ENCODE results near the gene SLC30A9.

The SLC30A9 gene

DNA sequence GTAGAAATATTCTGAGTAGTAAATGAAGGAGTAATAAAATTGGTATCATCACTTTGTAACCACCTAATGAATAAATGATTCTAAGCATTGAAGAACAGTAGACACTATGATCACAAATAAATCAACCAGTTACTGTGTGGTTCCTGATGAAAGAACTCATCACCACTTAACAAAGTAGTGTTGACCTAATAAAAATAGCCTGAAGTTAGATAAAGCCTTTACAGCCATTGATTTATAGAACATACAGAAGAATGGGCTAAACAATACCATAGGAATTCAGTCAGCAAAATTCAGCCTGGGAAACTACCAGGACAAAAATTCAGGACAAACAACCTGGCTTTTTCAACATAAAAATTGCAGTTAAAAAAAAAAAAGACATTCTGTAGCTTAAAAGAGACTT, 9.0 kb downstream of the SLC30A9 start:
- DNase-seq (ENCODE audit: low read depth) = no peak

DNA sequence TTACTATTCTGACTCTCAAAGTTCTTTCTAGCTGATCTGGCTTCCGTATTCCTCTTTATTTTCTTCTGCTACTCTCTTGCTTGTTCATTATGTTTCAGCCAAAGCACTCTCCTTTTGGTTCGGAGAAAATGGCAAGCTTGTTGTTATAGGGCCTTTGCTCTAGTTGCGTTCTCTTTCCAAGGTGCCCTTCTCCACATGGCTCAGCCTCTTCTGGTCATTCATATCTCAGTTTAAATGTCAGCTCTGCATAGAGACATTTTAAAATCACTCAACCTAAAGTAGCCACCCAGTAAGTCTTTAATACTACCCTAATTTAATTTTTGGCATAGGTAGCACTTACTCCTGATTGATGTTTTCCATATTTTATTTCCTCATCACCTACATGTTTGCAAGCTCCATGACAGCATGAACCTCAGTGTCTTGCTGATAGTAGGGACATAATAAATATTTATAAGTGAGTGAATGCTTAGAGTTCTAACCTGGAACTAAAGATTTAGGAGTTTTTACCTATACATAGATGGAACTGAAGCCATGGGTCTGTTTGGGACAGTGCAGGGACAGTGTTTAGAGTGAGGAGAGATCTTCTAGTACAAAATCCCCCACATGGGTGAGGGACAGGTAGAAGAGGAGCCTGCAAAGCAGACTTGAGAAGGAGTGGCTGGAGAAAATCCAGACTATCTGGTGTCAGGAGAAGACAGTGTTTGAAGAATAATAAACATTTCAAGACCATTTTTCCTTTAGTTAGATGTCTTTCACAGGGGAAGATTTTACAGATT, 17.9 kb downstream of the SLC30A9 start:
- no peak for DNase-seq (ENCODE audit: low read depth)

DNA sequence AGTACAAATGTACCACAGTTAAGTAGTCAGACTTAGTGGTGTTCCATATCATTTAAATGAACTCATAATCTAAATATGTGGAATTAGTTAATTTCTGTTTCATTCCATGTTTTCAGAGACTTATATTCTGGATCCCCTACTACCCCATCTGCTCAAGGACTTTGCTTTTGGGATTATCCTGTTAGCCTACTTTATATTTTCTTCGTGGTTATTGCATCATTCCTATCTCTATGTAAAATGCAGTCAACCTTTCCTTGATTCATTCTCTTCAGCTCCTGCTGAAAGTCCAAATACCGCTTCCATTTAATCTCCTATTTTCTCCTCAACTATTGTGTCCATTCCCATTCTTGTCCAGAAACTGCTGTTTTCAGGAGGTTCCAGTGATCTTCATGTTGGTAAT, 25.1 kb downstream of the SLC30A9 start:
- DNase-seq (ENCODE audit: low read depth) = no peak

DNA sequence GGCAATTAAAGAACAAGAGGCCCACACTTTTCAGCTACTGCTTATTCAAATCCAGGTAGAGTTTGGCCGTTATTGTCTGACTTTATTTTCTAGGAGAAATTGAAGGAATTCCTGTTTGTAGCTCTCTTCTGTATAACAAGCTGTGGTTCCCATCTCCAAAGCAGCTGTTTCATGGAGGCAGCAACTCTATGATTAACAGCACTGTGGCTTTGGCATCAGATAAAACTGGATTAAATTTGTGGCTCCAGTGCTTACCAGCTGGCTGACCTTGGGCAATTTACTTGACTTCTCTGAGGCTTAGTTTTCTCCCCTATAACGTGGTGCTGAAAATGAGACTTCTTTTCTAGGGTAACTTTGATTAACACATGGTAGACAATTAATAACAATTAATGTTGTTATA, 28.1 kb downstream of the SLC30A9 start:
- no peak for DNase-seq (ENCODE audit: low read depth)

DNA sequence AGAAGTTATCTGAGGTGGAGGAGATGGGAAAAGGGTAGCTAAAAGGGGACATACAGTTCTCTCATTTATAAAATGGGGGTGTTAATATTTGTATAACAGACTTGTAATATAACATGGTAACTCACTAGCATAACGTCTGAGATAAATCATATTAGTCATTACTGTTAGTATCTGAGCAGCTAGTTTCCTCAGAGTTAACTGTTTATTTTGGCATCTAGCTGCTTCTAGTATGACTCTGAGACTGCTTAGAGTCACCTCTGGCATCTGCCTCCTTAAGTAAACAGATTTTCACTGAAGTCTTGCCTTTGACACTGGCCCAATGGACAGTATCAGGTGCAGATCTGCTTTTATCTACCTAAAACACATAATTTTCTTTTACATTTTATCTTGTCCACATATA, 58.1 kb downstream of the SLC30A9 start:
- no peak for DNase-seq (ENCODE audit: low read depth)

DNA sequence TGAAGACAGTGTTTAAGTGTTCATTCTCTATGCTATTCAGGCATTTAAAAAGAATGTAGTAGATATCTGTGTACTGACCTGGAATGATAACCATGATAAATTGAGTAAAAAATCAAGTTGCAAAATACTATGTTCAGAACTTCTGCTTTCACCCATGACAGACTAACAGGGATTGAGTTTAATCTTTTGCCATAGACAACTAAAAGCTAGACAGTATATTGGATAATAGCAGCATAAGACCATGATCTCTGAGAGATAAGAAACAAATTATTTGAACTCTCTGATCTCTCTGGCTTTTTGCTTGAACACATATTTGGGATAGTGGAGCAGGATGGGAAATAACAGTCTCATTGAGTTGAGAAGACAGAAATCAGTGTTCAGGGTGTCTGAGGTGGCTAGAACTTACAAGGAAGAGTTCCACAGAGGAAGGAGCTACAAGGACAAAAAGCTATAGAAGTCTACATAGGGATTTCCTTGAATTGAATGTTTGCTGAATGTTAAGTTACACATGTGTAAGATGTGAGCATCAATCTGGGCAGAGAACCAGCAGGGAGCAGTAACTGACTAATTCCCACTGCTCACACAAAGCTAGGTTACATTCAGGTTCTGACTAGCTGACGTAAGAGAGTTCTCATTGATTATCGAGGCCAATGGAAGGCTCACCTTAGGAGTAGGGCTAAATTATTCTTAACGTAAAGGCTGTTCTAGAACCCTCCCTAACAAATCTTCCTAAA, 60.4 kb downstream of the SLC30A9 start:
- no peak for DNase-seq (ENCODE audit: low read depth)

DNA sequence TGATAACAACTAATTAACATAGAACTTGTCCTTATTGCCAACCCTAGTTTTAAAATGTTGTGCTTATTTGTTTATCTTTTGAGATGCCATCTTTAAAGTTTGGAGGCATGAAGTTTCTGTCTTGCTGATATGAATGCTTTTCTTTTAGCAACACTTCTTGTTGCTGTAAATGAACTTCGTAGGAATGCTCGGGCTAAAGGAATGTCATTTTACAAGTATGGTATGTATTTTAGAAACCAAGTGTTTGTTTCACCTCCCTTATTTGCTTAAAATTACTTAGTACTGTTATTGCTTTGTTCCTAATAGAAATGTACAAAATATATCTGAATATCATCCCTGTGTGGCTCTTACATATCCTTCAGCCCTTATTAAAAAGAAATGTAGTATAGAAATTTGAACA, 76.1 kb downstream of the SLC30A9 start:
- no peak for DNase-seq (ENCODE audit: low read depth)

DNA sequence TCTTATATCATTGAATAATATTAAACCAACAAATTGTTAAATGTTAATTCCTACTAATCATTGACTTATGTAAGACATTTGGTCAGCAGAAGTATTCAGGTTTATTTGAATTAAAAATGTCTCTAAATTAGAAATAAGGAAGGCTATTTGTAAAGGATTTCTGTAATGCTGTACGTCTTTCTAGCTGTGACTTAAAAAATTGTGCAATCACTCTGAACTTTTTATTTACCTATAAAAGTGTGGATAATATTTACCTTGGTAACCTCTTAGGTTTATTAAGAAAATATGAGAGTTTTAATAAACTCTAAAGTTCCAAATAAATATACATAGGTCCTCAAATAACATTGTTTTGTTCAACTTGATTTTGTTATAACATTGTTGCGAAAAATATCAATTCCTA, 76.9 kb downstream of the SLC30A9 start:
- no peak for DNase-seq (ENCODE audit: low read depth)

DNA sequence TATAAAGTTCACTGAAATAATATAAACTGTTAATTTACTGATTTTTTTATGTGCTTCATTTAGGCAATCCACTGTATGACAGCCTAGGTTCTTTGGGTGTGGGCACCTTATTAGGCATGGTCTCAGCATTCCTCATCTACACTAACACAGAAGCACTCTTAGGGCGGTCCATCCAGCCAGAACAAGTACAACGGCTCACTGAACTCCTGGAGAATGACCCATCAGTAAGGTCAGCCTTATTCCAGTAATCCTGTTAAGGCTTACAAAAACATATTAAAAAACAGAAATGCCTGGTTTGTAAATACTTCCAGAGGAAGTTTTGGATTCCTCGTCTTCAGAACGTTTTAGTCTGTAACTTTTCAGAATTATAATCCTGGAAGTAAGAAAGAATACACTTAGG, 80.1 kb downstream of the SLC30A9 start:
- DNase-seq (ENCODE audit: low read depth) = no peak

DNA sequence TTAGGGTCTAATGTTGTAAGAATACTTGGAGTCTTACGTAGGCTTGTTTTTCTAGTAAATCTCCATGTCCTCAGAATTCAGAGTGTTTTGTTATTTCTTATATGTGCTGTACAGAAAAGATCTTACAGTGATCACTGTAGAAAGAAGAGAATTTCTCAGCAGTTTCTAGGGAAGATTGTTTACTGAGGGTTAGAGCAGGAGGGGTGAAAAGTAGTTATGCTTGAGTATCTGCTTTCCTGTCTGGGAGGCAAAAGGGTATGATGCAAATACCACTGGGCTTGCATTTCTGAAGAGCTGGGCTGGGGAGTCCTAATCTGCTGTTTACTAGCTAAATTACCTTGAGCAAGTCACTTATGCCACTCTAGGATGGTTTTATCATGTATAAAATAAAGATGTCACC, 84.0 kb downstream of the SLC30A9 start:
- DNase-seq (ENCODE audit: low read depth) = no peak

DNA sequence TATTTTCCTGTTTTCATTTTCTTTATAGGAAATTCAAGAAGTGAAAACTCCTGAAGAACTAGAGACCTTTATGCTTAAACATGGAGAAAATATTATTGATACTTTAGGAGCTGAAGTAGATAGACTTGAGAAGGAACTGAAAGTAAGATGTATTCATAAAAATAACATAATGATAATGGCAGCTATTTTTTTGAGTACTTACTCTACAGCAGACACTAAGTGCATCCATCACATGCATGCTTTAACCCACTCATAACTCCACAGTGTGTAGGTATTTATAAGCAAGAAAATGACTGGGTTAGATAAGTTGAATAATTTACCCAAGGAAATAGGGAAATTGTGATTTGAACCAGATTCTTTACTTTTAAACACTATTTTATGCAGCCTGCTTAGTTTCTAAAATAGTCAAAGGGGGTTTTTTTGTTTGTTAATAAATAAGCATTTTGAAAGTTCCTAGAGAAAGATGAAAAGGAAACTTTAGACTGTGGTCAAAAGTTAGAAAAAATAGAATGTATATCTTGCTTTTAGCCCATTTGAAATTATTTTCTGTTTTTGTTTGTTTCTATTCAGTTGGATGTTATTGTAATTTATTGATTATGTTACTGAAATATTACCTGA, 88.0 kb downstream of the SLC30A9 start:
- DNase-seq (ENCODE audit: low read depth) = no peak

DNA sequence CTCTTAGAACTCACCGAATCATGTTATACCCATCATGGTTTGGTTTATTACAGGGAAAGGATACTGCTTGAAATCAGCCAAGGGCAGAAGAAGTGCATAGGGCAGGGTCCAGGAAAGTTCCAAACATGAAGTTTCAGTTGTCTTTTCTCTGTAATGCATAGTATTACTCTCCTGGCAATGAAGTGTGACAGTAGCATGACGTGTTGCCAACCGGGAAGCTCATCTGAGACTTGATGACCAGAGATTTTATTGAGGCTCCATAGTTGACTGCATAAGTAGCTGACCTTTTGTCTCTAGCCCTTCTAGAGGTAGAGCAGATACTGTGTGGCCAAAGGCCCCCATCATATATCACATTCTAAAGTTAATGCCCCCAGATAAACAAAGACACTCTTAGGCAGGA, 90.0 kb downstream of the SLC30A9 start:
- no peak for DNase-seq (ENCODE audit: low read depth)

DNA sequence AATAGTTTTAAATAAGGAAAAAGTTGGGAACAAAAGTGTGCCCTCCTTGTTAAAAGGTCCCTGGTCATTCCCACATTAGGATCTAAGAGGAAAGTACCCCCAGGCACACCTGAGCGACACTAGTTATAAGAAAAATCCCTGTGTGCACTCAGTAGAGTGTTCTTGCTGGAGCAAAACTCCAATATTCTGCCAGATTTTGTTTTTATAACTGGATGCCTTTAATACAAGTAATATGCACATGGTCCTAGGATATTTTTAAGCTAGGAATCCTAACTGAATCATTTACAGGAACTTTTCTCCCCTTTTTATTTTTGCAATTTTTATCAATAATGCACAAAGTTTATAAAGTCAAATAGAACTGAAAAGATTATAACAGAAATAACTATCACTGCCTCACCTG, 93.5 kb downstream of the SLC30A9 start:
- no peak for DNase-seq (ENCODE audit: low read depth)

DNA sequence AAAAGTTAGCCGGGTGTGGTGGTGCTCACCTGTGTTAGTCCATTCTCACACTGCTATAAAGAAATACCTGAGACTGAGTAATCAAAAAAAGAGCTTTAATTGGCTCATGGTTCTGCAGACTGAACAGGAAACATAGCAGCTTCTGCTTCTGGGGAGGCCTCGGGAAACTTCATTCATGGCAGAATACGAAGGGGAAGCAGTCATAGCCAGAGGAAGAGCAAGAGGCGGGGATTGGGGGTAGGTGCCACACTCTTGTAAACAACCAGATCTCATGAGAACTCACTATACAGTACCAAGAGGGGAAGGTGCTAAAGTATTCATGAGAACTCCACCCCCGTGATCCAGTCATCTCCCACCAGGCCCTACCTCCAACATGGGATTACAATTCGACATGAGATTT, 98.1 kb downstream of the SLC30A9 start:
- no peak for DNase-seq (ENCODE audit: low read depth)

DNA sequence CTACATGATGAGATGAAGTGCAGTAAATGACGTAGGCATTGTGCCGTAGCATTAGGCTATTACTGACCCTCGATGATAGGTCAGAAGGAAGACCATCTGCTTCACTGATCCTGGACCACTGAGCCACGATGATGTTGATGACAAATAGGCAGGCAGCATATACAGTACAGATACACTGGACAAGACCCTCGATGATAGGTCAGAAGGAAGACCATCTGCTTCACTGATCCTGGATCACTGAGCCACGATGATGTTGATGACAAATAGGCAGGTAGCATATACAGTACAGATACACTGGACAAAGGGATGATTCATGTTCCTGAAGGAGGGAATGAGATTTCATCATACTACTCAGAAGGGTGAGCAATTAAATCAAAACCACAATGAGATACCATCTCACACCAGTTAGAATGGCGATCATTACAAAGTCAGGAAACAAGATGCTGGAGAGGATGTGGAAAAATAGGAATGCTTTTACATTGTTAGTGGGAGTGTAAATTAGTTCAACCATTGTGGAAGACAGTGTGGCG, 111.2 kb downstream of the SLC30A9 start:
- DNase-seq (ENCODE audit: low read depth) = no peak

DNA sequence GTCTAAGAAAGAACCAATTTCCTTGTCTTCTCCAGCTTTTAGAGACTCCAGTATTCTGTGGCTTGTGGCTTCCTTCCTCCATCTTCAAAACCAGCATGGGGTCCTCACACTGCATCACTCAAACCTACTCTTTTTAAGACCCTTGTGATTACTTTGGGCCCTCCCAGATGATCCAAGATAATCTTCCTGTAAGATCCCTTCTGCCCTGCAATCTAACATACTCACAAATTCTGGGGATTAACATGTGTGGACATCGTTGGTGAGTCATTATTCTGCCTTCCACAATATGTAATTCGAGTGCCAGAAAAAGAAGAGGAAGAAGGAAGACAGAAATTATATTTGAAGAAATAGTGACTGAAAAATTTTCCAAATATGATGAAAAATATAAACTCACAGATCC, 114.2 kb downstream of the SLC30A9 start:
- no peak for DNase-seq (ENCODE audit: low read depth)

DNA sequence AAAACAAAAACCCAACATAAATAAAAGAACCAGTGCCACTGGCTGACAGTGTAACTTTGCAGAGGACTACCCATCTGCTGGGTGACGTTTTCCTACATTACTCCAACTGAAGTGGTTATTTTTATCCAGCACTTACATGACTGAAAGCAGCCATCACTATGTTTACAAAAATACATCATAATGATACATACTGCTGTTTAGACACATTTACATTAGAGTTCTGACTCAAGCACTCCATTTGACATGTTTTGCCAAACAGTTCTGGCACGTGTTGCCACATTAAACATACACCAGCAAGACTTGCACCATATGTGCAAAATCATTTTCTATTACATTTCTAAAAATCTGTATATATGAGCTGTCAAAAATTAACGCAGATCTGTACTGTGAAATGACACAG, 122.5 kb downstream of the SLC30A9 start:
- DNase-seq (ENCODE audit: low read depth) = no peak

DNA sequence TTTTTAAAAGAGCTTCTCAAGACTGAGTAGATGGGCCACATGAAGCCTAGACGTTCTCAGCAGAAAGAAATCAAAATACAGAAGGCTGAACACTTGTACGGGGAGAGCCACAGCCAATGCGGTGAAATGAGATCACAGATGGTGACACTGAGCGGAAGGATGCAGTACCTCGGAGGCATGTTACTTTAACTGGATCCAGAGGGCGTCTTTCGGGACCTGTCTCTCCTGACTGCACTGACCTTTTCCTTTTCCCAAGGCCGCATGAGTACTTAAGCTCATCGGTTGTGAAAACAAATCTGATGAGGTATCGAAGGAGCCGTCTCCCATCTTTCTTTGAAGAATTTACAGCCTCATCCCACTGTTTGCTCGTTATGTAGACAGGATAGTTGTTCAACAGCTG, 129.6 kb downstream of the SLC30A9 start:
- DNase-seq (ENCODE audit: low read depth) = no peak

DNA sequence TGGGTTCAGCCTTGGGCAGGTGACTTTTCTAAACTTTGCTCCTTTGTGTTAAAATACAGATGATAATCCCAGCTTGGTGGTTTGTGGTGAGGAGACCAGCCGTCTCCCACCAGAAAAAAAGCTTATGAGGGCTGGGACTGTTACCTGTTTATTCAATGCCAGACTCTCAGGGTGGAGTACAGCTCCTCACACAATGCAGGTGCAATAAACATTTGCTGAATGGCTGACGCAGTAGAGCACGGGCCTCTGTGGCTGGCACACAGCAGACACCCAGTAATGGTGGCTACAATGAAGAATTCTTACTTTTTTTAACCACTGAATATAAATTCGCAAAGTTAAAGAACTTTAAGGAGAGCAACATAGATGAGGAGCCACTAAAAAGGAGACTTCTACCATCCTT, 131.9 kb downstream of the SLC30A9 start:
- DNase-seq (ENCODE audit: low read depth) = no peak

DNA sequence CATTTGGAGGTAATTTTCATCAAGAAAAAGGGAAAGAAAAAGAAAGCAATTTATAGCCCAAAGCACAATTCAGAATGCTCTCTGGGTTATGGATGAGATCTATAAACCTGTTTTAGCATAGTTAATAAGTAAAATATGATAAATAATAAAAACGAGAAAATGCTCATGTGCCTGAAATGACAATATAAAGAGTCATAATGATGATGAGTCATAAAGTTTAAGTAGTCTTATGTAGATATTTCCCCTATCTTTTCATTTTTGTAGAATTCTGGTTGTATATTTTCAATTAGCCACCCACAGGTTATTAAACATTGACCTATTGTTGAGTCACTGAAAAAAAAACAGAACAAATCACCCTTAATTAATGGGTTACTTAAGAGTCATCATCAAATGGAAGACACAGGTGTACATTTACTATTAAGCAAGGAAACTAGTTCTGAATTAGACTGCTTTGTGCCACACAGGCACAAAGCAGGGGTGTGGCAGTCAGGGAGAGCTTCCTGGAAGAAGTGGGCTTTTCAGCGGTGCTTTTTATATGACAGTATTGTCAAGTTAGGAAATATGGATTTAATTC, 132.8 kb downstream of the SLC30A9 start:
- no peak for DNase-seq (ENCODE audit: low read depth)

DNA sequence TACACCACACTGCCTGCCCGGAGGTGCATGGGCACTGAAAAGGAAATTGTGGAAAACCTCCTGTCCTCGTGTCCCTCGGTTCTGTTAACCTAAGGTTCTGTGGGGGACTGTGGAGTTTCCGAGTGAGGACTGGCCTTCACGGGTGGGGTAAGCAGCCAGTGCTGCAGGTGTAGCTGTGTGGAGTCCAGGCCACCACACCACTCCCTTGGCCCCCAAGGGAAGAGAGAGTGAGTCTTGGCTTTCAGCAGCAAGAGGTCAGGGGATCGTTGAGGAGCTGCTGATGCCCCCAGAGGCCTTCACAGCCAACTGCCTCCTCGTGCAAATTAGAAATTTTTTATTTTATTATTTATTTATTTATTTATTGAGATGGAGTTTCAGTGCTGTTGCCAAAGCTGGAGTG, 141.8 kb downstream of the SLC30A9 start:
- no peak for DNase-seq (ENCODE audit: low read depth)

DNA sequence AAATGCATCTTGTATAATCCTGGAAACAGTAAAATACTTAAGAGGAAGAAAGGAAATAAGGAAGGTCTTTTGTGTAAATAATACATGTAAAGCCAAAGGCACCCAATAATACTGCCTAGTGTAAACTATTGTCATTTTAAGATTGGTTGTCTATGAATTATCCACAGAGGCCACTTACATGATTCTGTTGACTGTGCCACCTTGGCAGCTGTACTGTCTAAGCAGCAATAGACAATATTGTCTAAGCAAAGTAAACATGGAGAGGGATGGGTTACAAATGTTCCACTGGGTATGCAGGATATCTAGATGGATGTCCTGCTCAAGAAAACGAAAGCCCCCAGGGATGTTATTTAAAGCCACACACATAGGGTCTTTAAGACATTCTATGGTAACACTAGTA, 142.7 kb downstream of the SLC30A9 start:
- no peak for DNase-seq (ENCODE audit: low read depth)

DNA sequence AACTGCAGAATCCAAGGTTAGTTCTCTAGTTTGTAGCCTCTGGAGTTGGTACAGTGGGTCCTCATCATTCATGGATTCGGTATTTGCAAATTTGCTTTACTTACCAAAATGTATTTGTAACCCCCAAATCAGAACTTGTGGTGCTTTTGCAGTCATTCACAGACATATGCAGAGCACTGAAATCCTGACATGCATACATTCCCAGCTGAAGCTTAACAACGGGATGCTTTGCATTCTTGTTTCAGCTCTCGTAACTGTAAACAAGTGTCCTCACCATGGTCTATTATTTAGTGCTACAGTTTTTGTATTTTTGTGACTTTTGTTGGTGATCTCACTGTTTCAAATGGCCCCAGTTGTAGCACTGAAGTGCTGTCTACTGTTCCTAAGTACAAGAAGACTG, 146.0 kb downstream of the SLC30A9 start:
- DNase-seq (ENCODE audit: low read depth) = no peak

Measured in stimulated activated CD4-positive, alpha-beta T cell treated with anti-CD3 and anti-CD28 coated beads, Interleukin-2, amount 100 ng/mL, for 4 hours (primary cell).